ENCODE results near the gene DHRS7.

DHRS7 gene

GRCh38 chr14:60188696-60189095 lies 23.5 kb upstream of the DHRS7 start:
- no peak for ATAC-seq
- TF ChIP-seq GLIS3 (CRISPR knock-in tag; IDR thresholded peaks at IDR 0.05): no peak
- TF ChIP-seq PPARA (CRISPR knock-in tag; IDR thresholded peaks at IDR 0.05; ENCODE audit: borderline replicate concordance): no peak
- TF ChIP-seq RARB (CRISPR knock-in tag; IDR thresholded peaks at IDR 0.05): no peak
- TF ChIP-seq OSR1 (CRISPR knock-in tag; IDR thresholded peaks at IDR 0.05): no peak
- TF ChIP-seq CSRNP3 (CRISPR knock-in tag; IDR thresholded peaks at IDR 0.05): no peak
- no peak for TF ChIP-seq ZFP3 (CRISPR knock-in tag; IDR thresholded peaks at IDR 0.05)
- TF ChIP-seq TSHZ2 (CRISPR knock-in tag; IDR thresholded peaks at IDR 0.05): no peak
- TF ChIP-seq CREB5 (CRISPR knock-in tag; IDR thresholded peaks at IDR 0.05; ENCODE audit: low read depth): no peak
- TF ChIP-seq ZFP30 (CRISPR knock-in tag; IDR thresholded peaks at IDR 0.05): no peak

GRCh38 chr14:60188115-60188514 lies 22.9 kb upstream of the DHRS7 start:
- ATAC-seq: no peak
- TF ChIP-seq POU6F1 (CRISPR knock-in tag; IDR thresholded peaks at IDR 0.05; ENCODE audit: borderline replicate concordance, low read depth): no peak
- no peak for TF ChIP-seq GLIS3 (CRISPR knock-in tag; IDR thresholded peaks at IDR 0.05)
- TF ChIP-seq ZC3H10 (CRISPR knock-in tag; IDR thresholded peaks at IDR 0.05): no peak
- no peak for TF ChIP-seq TCF4 (CRISPR knock-in tag; IDR thresholded peaks at IDR 0.05; ENCODE audit: borderline replicate concordance)
- TF ChIP-seq ZNF70 (CRISPR knock-in tag; IDR thresholded peaks at IDR 0.05): no peak
- TF ChIP-seq ZNF565 (CRISPR knock-in tag; conservative IDR thresholded peaks at IDR 0.05; ENCODE audit: low read depth): no peak
- no peak for TF ChIP-seq CREB5 (CRISPR knock-in tag; IDR thresholded peaks at IDR 0.05; ENCODE audit: low read depth)
- no peak for TF ChIP-seq CSDC2 (CRISPR knock-in tag; IDR thresholded peaks at IDR 0.05)
- TF ChIP-seq ESRRG (CRISPR knock-in tag; IDR thresholded peaks at IDR 0.05): no peak

GRCh38 chr14:60184905-60185555 lies 19.8 kb upstream of the DHRS7 start:
- peak; percentile 51 for ATAC-seq
- TF ChIP-seq ZC3H10 (CRISPR knock-in tag; IDR thresholded peaks at IDR 0.05): 0 out of 2 replicates have a peak, but pooled peaks have one; percentile 14
- no peak for TF ChIP-seq ZFP30 (CRISPR knock-in tag; IDR thresholded peaks at IDR 0.05)
- no peak for TF ChIP-seq OSR1 (CRISPR knock-in tag; IDR thresholded peaks at IDR 0.05)
- no peak for TF ChIP-seq ZNF565 (CRISPR knock-in tag; conservative IDR thresholded peaks at IDR 0.05; ENCODE audit: low read depth)
- no peak for TF ChIP-seq ESRRG (CRISPR knock-in tag; IDR thresholded peaks at IDR 0.05)
- TF ChIP-seq BACH2 (CRISPR knock-in tag; IDR thresholded peaks at IDR 0.05; ENCODE audit: borderline replicate concordance): no peak
- peak; percentile 31; the same call in 1 of the 2 replicates for TF ChIP-seq ISL1 (CRISPR knock-in tag; IDR thresholded peaks at IDR 0.05)
